HG02588 (cell line): ENCODE measurements around the gene C2.
A peak's percentile ranks its signal among the peaks of the same experiment; 100 is the strongest.
"Not testable (repeated sequence)": the region's sequence is repeated elsewhere in the genome, so short reads cannot be mapped to it uniquely, and the experiment has no call there.

ENCODE experiments used
- ATAC-seq: cut with Tn5 transposase; IDR thresholded peaks from one replicate; pipeline ENCODE4 v1.9.1; 2021; ENCODE audit warnings: mild to moderate bottlenecking, moderate library complexity; ENCODE audit not compliant: unreplicated experiment

The C2 gene

GRCh38 chr6:31898383-31899011 is 29.0 kb upstream of the C2 start:
- no peak for ATAC-seq

- no peak for ATAC-seq
Measured at GRCh38 chr6:31899215-31899614, 28.3 kb upstream of the C2 start.

DNA sequence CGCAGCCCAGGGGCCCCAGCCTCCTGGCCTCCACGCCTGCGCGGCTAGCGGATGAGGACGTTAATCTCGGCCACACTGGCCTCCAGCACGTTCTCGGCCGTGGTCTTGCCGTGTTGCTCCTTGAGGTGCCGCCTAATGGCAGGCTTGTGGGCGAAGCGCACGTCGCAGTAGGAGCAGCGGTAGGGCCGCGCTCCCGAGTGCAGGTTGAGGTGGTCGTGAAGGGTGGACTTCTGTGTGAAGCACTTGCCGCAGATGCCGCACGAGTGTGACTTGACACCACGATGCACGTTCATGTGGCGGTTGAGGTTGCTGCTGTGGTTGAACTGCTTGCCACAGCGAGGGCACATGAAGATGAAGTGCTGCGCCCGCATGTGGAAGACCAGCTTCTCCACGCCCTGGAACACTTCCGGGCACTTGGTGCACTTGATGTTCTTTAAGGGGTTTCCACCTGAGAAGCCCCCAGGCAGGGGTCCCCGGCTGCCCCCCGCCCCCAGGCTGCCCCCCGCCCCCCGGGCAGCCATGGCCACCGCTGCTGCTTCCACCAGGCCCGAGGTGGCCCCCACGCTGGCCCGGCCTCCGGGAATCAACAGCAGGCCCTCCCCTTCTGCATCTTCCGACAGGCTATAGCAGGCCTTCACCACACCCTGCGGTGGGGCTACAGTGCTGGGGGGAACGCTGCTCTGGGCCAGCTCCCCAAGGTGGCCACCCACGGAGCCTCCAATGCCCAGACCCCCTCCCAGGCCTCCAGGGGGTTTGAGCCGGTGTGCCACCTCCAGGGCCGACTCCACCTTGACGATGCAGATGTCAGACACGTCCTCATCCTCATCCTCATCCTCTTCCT is 27.4 kb upstream of the C2 start:
- no peak for ATAC-seq

DNA sequence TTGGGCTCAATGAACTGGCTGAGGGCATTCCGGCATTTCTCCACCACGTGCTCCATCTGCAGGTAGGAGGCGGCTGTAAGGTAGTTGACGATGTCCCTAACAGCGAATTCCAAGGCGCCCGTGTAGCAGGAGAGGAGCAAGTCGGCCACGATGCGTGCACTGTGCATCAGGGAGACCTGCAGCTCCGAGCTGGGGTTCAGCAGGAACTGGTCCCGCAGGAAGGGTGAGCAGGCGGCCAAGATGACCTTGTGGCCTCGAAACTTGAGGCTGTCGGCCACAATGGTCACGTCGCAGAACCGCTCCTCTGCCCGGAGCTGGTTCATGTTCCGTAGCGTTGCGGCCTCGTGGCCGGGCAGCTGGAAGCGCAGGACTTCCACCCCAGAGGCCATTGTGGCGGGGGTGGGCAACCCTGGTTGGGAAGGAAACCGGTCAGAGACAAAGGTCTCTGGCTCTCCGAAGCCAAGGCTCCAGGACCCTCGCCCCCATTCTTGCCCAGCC is 26.6 kb upstream of the C2 start:
- ATAC-seq, result no peak

- ATAC-seq, result no peak
Measured at GRCh38 chr6:31901415-31901952, 26.0 kb upstream of the C2 start.

- ATAC-seq, result peak; percentile 52
Measured at GRCh38 chr6:31901953-31902643, 25.4 kb upstream of the C2 start, which contains the start of gene ZBTB12. ZBTB12 (minus strand) TSS chr6:31902086; CDS start chr6:31901305, 781 bp downstream.

- no peak for ATAC-seq
Measured at GRCh38 chr6:31903957-31904356, 23.6 kb upstream of the C2 start.

DNA sequence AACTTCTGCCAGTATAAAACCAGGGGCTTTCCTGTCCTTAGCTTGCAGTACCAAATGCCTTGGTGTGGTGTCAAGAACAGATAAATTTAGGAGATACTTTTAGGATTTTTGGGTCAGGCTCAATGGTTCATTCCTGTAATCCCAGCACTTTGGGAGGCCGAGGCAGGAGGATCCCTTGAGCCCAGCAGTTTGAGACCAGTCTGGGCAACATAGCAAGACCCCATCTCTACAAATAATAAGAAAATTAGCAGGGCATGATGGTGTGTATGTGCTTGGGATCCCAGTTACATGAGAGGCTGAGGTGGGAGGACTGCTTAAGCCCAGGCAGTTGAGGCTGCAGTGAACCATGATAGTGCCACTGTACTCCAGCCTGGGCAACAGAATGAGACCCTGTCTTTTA is 22.5 kb upstream of the C2 start:
- no peak for ATAC-seq

GRCh38 chr6:31906122-31906521 is 21.4 kb upstream of the C2 start:
- ATAC-seq, result no peak

- ATAC-seq, result not testable (repeated sequence)
Measured at GRCh38 chr6:31906727-31907126, 20.8 kb upstream of the C2 start.

GRCh38 chr6:31907158-31907813 is 20.2 kb upstream of the C2 start:
- no peak for ATAC-seq

- not testable (repeated sequence) for ATAC-seq
Measured at GRCh38 chr6:31908255-31908654, 19.3 kb upstream of the C2 start.

DNA sequence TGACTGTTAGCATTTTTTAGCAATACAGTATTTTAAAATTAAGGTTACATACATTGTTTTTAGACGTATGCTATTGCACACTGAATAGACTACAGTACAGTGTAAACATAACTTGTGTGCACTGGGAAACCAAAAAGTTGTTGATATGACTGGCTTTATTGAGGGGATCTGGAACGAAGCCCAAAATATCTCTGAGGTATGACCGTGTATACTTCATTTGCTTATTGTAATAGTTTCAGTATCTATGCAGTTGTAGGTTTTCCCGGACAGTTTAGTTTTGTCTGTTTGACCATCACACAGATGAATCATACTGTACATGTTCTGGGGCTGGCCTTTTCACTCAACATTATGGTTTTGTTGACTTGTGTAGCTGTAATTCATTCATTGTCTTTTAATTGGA is 18.7 kb upstream of the C2 start:
- no peak for ATAC-seq

DNA sequence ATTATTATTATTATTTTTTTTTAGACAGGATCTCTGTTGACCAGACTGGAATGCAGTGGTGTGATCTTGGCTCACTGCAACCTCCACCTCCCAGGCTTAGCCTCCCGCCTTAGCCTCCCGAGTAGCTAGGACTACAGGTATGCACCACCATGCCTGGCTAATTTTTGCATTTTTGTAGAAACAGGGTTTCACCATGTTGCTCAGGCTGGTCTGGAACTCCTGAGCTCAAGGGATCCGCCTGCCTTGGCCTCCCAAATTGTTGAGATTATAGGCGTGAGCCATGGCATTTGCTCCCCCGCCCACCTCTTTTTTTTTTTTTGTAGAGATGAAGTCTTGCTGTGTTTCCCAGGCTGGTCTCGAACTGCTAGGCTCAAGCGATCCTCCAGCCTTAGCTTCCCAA is 18.2 kb upstream of the C2 start:
- ATAC-seq, result not testable (repeated sequence)

GRCh38 chr6:31911826-31912585 is 15.5 kb upstream of the C2 start:
- ATAC-seq, result no peak

DNA sequence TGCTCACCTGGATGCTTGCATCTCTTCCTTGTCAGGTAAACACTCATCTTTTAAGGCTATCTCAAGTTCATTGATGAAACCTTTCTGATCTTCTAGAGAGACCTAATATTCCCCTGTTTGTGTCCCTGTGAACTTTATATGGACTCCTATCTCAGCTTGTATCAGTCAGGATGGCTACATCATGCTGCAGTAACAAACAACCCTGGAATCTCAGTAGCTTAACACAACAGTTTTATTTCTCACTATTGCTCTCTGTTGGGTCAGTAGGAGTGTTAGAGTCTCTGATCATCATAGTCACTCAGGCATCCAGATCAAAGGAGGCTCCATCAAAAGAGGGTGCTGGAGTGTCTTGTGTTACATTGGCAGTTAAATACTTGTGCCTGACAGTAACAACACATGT is 12.2 kb upstream of the C2 start:
- ATAC-seq, result no peak

GRCh38 chr6:31915756-31916155 is 11.8 kb upstream of the C2 start:
- ATAC-seq, result no peak

DNA sequence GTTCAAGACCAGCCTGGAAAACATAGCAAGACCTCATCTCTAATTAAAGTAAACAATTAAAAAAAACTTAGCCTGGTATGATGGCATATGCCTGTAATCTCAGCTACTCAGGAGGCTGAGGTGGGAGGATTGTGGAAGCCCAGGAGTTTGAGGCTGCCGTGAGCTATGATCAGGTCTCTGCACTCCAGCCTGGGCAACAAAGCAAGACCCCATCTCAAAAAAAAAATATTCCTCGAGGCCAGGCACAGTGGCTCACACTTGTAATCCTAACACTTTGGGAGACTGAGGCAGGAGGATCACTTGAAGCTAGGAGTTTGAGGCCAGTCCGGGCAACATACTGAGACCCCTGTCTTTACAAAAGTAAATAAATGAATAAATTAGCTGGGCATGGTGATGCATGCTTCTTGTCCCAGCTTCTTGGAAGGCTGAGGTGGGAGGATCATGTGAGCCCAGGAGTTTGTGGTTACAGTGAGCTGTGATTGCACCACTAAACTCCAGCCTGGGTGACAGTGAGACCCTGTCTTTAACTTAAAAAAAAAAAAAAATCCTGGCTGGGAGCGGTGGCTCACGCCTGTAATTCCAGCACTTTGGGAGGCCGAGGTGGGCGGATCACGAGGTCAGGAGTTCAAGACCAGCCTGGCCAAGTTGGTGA is 9.3 kb upstream of the C2 start:
- no peak for ATAC-seq

DNA sequence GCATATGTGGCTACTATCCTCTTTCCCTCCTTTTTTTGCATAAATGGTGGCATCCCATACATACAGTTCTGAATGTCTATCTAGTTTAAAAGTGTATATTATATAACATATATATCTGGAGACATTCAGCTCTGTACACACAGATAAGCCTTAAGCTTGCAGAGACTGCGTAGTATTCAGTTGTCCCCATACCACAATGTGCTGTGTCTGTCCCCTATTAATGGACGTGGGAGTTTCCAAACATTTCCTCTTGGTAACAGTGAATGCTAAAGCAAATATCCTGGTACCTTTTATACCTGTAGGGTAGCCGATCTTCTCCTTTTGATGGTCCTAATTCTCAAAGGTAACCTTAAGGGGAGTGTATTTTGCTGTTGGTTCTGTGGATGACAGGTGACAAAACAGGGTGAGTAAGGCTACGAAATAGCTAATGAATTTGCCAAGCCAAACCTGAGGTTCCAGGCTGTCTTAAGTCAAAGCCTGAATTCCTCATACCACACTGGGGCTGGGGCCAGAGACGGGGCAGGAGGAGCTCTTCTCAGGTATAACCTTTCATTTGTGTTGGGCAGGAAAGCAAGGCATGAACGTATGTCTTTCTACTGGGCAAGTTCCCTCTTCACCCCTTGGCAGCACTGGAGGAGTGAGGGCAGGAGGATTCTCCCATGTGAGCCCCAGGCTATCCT is 7.8 kb upstream of the C2 start:
- ATAC-seq, result no peak
